HepG2 (cell line): ENCODE results near the gene MICALL2. TPM values are rescaled to one million over a fixed set of nuclear protein-coding genes. Genes with fewer than 3 reads are reported as not detected.

Experiments used
- ATAC-seq: fragments of 200-7000 bp; cut with Tn5 transposase; 3 replicates; pipeline ENCODE4 v1.9.1; 2020; ENCODE audit warnings: mild to moderate bottlenecking, moderate library complexity
- BruUV-seq: library from RNA; stranded (reverse); fragments of 400-500 nt; replicated peaks from 2 replicates; lab custom pipeline; 2021; lab: Mats Ljungman, UMichigan
- CTCF ChIA-PET: fragments of 300-600 bp; formaldehyde crosslinking; extraction: SDS; loops from one replicate; lab custom pipeline; 2021; ENCODE audit warnings: low total read pairs, inconsistent platforms, low intra/inter-chr PET ratio; lab: Yijun Ruan, JAX
- POLR2A ChIA-PET: fragments of 350-600 bp; sonication (Branson Sonifier 250); formaldehyde crosslinking; loops from one replicate; lab custom pipeline; 2020; ENCODE audit warnings: antibody characterized with exemption, inconsistent platforms; lab: Yijun Ruan, JAX
- DNase-seq: peaks from one replicate; pipeline ENCODE4 v3.0.0-alpha.2; 2015; ENCODE audit warnings: low spot score
- FAIRE-seq: peaks from 3 replicates; lab custom pipeline; 2011; peaks lifted over from hg19 to GRCh38; lab: Jason Lieb, UNC
- H2AFZ ChIP-seq: one replicate; pipeline ENCODE4 v1.6.1; 2011; ENCODE audit warnings: low read length, inconsistent platforms
- H3K27ac ChIP-seq: fragments of 300-600 bp; 3 replicates; pipeline ENCODE4 v1.8.0; 2011; ENCODE audit warnings: mixed run types, mild to moderate bottlenecking, mixed read lengths, low read length, inconsistent platforms; ENCODE audit not compliant: insufficient read depth; ENCODE audit errors: extremely low read length
- H3K27me3 ChIP-seq, 2 experiments: fragments of 200-600 bp in 1 of 2; 2 replicates in 1 of 2; 3 replicates in 1 of 2; pipeline versions ENCODE4 v1.6.0 to v1.8.0; 2011; ENCODE audit warnings: low read length in 2 of 2, mild to moderate bottlenecking in 2 of 2, moderate library complexity in 2 of 2, inconsistent platforms in 1 of 2; ENCODE audit not compliant: insufficient read depth in 2 of 2, control insufficient read depth in 1 of 2
- H3K36me3 ChIP-seq, 2 experiments: fragments of 200-600 bp in 1 of 2; replicated peaks in 1 of 2; 2 replicates in 1 of 2; 3 replicates in 1 of 2; pipeline versions ENCODE4 v1.5.1 to v1.8.0; 2011; ENCODE audit warnings: low read length in 2 of 2, inconsistent platforms in 1 of 2; ENCODE audit not compliant: insufficient read depth in 2 of 2, control insufficient read depth in 1 of 2
- H3K4me1 ChIP-seq: 2 replicates; pipeline ENCODE4 v1.5.1; 2012; ENCODE audit warnings: low read length, inconsistent platforms; ENCODE audit not compliant: insufficient read depth
- H3K4me2 ChIP-seq: 2 replicates; pipeline ENCODE4 v1.6.0; 2011; ENCODE audit warnings: low read depth, low read length, inconsistent platforms
- H3K4me3 ChIP-seq, 3 experiments: fragments of 200-600 bp in 1 of 3; sonication (generic), shearing (Covaris generic) in 1 of 3; replicated peaks in 1 of 3; 2 replicates each; pipeline ENCODE4 v1.5.1; 2011 to 2016; ENCODE audit warnings: low read length in 3 of 3, inconsistent platforms in 2 of 3, low read depth in 2 of 3, mild to moderate bottlenecking in 2 of 3, control low read depth in 1 of 3, mixed read lengths in 1 of 3; ENCODE audit not compliant: insufficient read depth in 1 of 3
- H3K79me2 ChIP-seq: one replicate; pipeline ENCODE4 v1.6.1; 2011; ENCODE audit warnings: low read length, inconsistent platforms; ENCODE audit not compliant: insufficient read depth
- H3K9ac ChIP-seq: 2 replicates; pipeline ENCODE4 v1.6.0; 2011; ENCODE audit warnings: mild to moderate bottlenecking, low read depth, low read length, inconsistent platforms; ENCODE audit not compliant: insufficient read depth
- H3K9me3 ChIP-seq: 2 replicates; pipeline ENCODE4 v1.5.1; 2012; ENCODE audit warnings: mild to moderate bottlenecking, low read length
- H4K20me1 ChIP-seq: 2 replicates; pipeline ENCODE4 v1.6.0; 2011; ENCODE audit warnings: inconsistent platforms, mild to moderate bottlenecking, low read length, moderate library complexity; ENCODE audit not compliant: insufficient read depth
- KAT8 ChIP-seq: IDR thresholded peaks from 2 replicates; pipeline ENCODE4 v1.6.1; 2016; ENCODE audit warnings: missing genetic modification reagents, missing compliant biosample characterization
- KLF6 ChIP-seq: IDR thresholded peaks from 2 replicates; pipeline ENCODE4 v1.8.0; 2016; ENCODE audit warnings: missing biosample characterization, missing genetic modification reagents
- MAFF ChIP-seq: IDR thresholded peaks from 2 replicates; pipeline ENCODE4 v1.6.1; 2011; ENCODE audit warnings: low read depth, low read length, improper control_type of control experiment
- NFE2 ChIP-seq: sonication (generic); formaldehyde crosslinking; IDR thresholded peaks from 2 replicates; pipeline ENCODE4 v1.4.0; 2020; ENCODE audit warnings: missing genetic modification reagents
- NFKBIZ ChIP-seq: IDR thresholded peaks from 2 replicates; pipeline ENCODE4 v1.6.1; 2018; ENCODE audit warnings: missing genetic modification reagents, missing compliant biosample characterization
- ONECUT2 ChIP-seq: sonication (generic); formaldehyde crosslinking; IDR thresholded peaks from 2 replicates; pipeline ENCODE4 v1.4.0; 2020; ENCODE audit warnings: missing genetic modification reagents
- POLR2G ChIP-seq: fragments of 200-400 bp; formaldehyde crosslinking; IDR thresholded peaks from 2 replicates; pipeline ENCODE4 v1.6.1; 2018; ENCODE audit warnings: mild to moderate bottlenecking, low read depth, low read length, moderate library complexity
- PRMT3 ChIP-seq: sonication (generic); formaldehyde crosslinking; IDR thresholded peaks from 2 replicates; pipeline ENCODE4 v1.8.1; 2022; ENCODE audit warnings: low read depth, mild to moderate bottlenecking, moderate library complexity, missing genetic modification reagents, borderline replicate concordance
- SNRNP70 ChIP-seq: fragments of 200-400 bp; formaldehyde crosslinking; IDR thresholded peaks from 2 replicates; pipeline ENCODE4 v1.6.1; 2017; ENCODE audit warnings: mild to moderate bottlenecking, low read depth, low read length, moderate library complexity
- TGIF2 ChIP-seq: IDR thresholded peaks from 2 replicates; pipeline ENCODE4 v1.6.1; 2016; ENCODE audit warnings: control low read depth, missing compliant biosample characterization
- ZNF260 ChIP-seq: sonication (generic); formaldehyde crosslinking; IDR thresholded peaks from 2 replicates; pipeline ENCODE4 v1.4.0; 2020; ENCODE audit warnings: missing genetic modification reagents, low read depth, mild to moderate bottlenecking, borderline replicate concordance
- ZNF264 ChIP-seq: sonication (generic); formaldehyde crosslinking; IDR thresholded peaks from 2 replicates; pipeline ENCODE4 v1.4.0; 2020; ENCODE audit warnings: missing genetic modification reagents
- ZNF546 ChIP-seq: sonication (generic); formaldehyde crosslinking; conservative IDR thresholded peaks from 2 replicates; pipeline ENCODE4 v1.8.1; 2023; ENCODE audit warnings: mild to moderate bottlenecking, missing genetic modification reagents
- WGBS: methylation state at CpG from one replicate; pipeline ENCODE4 v1.1.6; 2017; ENCODE audit warnings: low lambda C conversion rate; 5-methylcytosine and 5-hydroxymethylcytosine counted together
- in situ Hi-C: cut with HindIII; loops from 2 replicates; pipeline ENCODE4 v1.10.0; 2017; ENCODE audit warnings: low pct_unique_long_range_greater_than_20kb; ENCODE audit not compliant: extremely low pct_ligation_motif_present
- intact Hi-C: fragments of 100-400 bp; cut with micrococcal nuclease; formaldehyde crosslinking; loops from one replicate; pipeline ENCODE4 v1.10.0; 2022; ENCODE audit not compliant: unreplicated experiment
- polyA plus RNA-seq, 8 experiments: library from polyadenylated mRNA; depleted of rRNA in 3 of 8; stranded (reverse) in 7 of 8; unstranded in 1 of 8; fragments of >200 nt; fragmentation: Illumina TruSeq in 4 of 8; extraction: Trizol in 4 of 8; gene quantifications; 2 replicates each; pipeline versions ENCODE4 v1.2.1 to v1.2.3, GENCODE V29; 2011 to 2016; ENCODE audit warnings: low read depth in 4 of 8, missing spikeins in 1 of 8, mixed read lengths in 1 of 8; ENCODE audit not compliant: insufficient read depth in 1 of 8
- total RNA-seq, 5 experiments: library from RNA; depleted of rRNA; stranded (reverse); fragments of >200 nt; fragmentation: Illumina TruSeq; extraction: Trizol; gene quantifications; 2 replicates each; pipeline ENCODE4 v1.2.3, GENCODE V29; 2016; ENCODE audit warnings: low read depth in 1 of 5
- TF ChIP-seq, protein P1 (sequence below): IDR thresholded peaks from 2 replicates; pipeline ENCODE4 v1.6.1; 2016; ENCODE audit warnings: mild to moderate bottlenecking, missing biosample characterization, missing genetic modification reagents
- TF ChIP-seq, protein P2 (sequence below): sonication (generic); formaldehyde crosslinking; IDR thresholded peaks from 2 replicates; pipeline ENCODE4 v1.4.0; 2020; ENCODE audit warnings: low read depth, missing genetic modification reagents
- TF ChIP-seq, protein P3 (sequence below): sonication (generic); formaldehyde crosslinking; IDR thresholded peaks from 2 replicates; pipeline ENCODE4 v1.4.0; 2020; ENCODE audit warnings: missing genetic modification reagents
- TF ChIP-seq, protein P4 (sequence below): sonication (generic); formaldehyde crosslinking; IDR thresholded peaks from 2 replicates; pipeline ENCODE4 v1.5.1; 2020; ENCODE audit warnings: mild to moderate bottlenecking, missing genetic modification reagents

Gene MICALL2
- total and polyA plus RNA-seq, 2 of the 13 experiments (the other 11 are each of a cell fraction or from before 2014, with no cell fraction given): 5.8 to 12.4 TPM

DNA sequence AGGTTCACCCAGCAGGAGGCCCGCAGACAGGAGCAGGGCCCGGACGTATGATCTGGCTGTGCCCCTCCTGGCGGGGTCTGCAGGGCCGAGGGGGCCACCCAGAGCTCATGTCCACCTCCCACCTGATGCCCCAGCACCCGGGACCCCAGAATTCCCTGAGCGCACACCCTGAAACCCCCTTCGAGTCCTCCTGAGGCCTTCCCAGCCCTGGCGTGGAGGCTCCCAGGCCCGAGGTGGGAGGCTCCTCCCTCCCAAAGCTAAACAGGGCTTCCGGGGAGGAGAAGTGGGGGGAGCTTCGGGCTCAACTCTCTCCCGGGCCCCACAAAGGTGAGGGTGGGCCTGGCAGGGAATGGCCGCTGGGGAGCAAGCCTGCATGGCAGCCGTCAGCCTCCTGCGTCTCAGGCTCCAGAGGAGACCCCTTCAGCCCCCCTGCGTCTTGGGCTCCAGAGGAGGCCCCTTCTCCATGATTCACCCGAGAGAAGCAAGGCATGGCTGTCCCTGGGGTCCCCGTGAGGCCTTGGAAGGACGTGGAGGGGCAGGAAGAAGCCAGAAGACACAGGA lies 30.2 kb downstream of the MICALL2 start:
- Histone ChIP-seq H3K9me3 (no peaks in the 10 kb centered on the region), H3K27ac (no peak overlapping the region), H3K27me3 (peaks cover 2 to 18% of the 10 kb centered on the region in 2 experiments; a peak in 1 of 5 replicates), H3K4me1 (peaks cover 54% of the 10 kb centered on the region), H3K9ac (peak overlapping the region; percentile 78), H2AFZ (no peak overlapping the region), H3K36me3 (no peaks in the 10 kb centered on the region), H3K4me3 (peak overlapping the region; percentile 57 to 72 (median 60)), H4K20me1 (no peaks in the 10 kb centered on the region), H3K4me2 (peak overlapping the region; percentile 98), H3K79me2 (no peaks in the 10 kb centered on the region)
- ChIA-PET POLR2A (interaction anchor here (0.6 to 1.6 kb wide), 11 partner anchors 9 to 472 kb away, joined by 3 to 15 read pairs (median 3); partner anchors contain the start of gene MICALL2), CTCF (no interaction called here)
- peak; percentile 41 for DNase-seq
- no peak for FAIRE-seq
- WGBS: 0% methylated on average over 5 of the region's 20 CpGs
- BruUV-seq: no TSS peak
- intact Hi-C loops (no loop called here), in situ Hi-C loops (no loop called here)
- ATAC-seq: peak; percentile 36
- no peak for TF ChIP-seq NFE2
- TF ChIP-seq ZNF546: no peak
- TF ChIP-seq SNRNP70: no peak
- peak; percentile 52; the same call in 1 of the 2 replicates for TF ChIP-seq KAT8 (CRISPR knock-in tag)
- TF ChIP-seq KLF6 (CRISPR knock-in tag): no peak
- TF ChIP-seq ZNF264: no peak
- TF ChIP-seq PRMT3 (CRISPR knock-in tag): no peak
- no peak for TF ChIP-seq ZNF260 (CRISPR knock-in tag)
- TF ChIP-seq ONECUT2 (CRISPR knock-in tag): no peak
- no peak for TF ChIP-seq TGIF2
- TF ChIP-seq, protein P1, sequence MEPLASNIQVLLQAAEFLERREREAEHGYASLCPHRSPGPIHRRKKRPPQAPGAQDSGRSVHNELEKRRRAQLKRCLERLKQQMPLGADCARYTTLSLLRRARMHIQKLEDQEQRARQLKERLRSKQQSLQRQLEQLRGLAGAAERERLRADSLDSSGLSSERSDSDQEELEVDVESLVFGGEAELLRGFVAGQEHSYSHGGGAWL (CRISPR knock-in tag): 0 out of 2 replicates have a peak, but pooled peaks have one; percentile 19
- TF ChIP-seq, protein P2, sequence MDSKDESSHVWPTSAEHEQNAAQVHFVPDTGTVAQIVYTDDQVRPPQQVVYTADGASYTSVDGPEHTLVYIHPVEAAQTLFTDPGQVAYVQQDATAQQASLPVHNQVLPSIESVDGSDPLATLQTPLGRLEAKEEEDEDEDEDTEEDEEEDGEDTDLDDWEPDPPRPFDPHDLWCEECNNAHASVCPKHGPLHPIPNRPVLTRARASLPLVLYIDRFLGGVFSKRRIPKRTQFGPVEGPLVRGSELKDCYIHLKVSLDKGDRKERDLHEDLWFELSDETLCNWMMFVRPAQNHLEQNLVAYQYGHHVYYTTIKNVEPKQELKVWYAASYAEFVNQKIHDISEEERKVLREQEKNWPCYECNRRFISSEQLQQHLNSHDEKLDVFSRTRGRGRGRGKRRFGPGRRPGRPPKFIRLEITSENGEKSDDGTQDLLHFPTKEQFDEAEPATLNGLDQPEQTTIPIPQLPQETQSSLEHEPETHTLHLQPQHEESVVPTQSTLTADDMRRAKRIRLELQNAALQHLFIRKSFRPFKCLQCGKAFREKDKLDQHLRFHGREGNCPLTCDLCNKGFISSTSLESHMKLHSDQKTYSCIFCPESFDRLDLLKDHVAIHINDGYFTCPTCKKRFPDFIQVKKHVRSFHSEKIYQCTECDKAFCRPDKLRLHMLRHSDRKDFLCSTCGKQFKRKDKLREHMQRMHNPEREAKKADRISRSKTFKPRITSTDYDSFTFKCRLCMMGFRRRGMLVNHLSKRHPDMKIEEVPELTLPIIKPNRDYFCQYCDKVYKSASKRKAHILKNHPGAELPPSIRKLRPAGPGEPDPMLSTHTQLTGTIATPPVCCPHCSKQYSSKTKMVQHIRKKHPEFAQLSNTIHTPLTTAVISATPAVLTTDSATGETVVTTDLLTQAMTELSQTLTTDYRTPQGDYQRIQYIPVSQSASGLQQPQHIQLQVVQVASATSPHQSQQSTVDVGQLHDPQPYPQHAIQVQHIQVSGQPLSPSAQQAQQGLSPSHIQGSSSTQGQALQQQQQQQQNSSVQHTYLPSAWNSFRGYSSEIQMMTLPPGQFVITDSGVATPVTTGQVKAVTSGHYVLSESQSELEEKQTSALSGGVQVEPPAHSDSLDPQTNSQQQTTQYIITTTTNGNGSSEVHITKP (CRISPR knock-in tag): no peak
- peak; percentile 74 for TF ChIP-seq POLR2G
- TF ChIP-seq NFKBIZ (CRISPR knock-in tag): no peak
- TF ChIP-seq, protein P3, sequence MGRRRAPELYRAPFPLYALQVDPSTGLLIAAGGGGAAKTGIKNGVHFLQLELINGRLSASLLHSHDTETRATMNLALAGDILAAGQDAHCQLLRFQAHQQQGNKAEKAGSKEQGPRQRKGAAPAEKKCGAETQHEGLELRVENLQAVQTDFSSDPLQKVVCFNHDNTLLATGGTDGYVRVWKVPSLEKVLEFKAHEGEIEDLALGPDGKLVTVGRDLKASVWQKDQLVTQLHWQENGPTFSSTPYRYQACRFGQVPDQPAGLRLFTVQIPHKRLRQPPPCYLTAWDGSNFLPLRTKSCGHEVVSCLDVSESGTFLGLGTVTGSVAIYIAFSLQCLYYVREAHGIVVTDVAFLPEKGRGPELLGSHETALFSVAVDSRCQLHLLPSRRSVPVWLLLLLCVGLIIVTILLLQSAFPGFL (CRISPR knock-in tag): no peak
- no peak for TF ChIP-seq MAFF
- TF ChIP-seq, protein P4, sequence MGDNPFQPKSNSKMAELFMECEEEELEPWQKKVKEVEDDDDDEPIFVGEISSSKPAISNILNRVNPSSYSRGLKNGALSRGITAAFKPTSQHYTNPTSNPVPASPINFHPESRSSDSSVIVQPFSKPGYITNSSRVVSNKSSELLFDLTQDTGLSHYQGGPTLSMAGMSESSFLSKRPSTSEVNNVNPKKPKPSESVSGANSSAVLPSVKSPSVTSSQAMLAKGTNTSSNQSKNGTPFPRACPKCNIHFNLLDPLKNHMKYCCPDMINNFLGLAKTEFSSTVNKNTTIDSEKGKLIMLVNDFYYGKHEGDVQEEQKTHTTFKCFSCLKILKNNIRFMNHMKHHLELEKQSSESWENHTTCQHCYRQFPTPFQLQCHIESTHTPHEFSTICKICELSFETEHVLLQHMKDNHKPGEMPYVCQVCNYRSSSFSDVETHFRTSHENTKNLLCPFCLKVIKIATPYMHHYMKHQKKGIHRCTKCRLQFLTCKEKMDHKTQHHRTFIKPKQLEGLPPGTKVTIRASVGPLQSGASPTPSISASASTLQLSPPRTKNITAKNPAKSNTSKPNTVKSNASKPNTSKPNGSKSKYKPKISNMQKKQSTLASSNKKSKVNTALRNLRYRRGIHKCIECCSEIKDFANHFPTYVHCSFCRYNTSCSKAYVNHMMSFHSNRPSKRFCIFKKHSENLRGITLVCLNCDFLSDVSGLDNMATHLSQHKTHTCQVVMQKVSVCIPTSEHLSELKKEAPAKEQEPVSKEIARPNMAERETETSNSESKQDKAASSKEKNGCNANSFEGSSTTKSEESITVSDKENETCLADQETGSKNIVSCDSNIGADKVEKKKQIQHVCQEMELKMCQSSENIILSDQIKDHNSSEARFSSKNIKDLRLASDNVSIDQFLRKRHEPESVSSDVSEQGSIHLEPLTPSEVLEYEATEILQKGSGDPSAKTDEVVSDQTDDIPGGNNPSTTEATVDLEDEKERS (CRISPR knock-in tag): no peak
